ENCODE measurements around the gene HTR1E.

- TF ChIP-seq, protein P1, sequence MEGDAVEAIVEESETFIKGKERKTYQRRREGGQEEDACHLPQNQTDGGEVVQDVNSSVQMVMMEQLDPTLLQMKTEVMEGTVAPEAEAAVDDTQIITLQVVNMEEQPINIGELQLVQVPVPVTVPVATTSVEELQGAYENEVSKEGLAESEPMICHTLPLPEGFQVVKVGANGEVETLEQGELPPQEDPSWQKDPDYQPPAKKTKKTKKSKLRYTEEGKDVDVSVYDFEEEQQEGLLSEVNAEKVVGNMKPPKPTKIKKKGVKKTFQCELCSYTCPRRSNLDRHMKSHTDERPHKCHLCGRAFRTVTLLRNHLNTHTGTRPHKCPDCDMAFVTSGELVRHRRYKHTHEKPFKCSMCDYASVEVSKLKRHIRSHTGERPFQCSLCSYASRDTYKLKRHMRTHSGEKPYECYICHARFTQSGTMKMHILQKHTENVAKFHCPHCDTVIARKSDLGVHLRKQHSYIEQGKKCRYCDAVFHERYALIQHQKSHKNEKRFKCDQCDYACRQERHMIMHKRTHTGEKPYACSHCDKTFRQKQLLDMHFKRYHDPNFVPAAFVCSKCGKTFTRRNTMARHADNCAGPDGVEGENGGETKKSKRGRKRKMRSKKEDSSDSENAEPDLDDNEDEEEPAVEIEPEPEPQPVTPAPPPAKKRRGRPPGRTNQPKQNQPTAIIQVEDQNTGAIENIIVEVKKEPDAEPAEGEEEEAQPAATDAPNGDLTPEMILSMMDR (conservative IDR thresholded peaks at IDR 0.05), result no peak
- TF ChIP-seq ZFX (IDR thresholded peaks at IDR 0.05), result no peak
Measured at GRCh38 chr6:87053312-87053711, 116.0 kb downstream of the HTR1E start.
